Stimulated activated CD4-positive, alpha-beta T cell treated with anti-CD3 and anti-CD28 coated beads, Interleukin-1b, Interleukin-23, amount 100 ng/mL, for 48 hours (primary cell): ENCODE measurements around the gene NCBP2.
A peak's percentile ranks its signal among the peaks of the same experiment; 100 is the strongest.

ENCODE experiments used
- DNase-seq: peaks from one replicate; pipeline ENCODE4 v3.0.0-alpha.2; 2020

Gene NCBP2

GRCh38 chr3:196942226-196942914 is at the start of gene NCBP2:
Gene NCBP2, minus strand, starts transcription at chr3:196942528. Its CDS starts 25 bp downstream, at chr3:196942503.
- DNase-seq = peak; percentile 100

- DNase-seq = no peak
Measured at GRCh38 chr3:196991581-196992460, 49.5 kb upstream of the NCBP2 start.

GRCh38 chr3:196990601-196991007 is 48.3 kb upstream of the NCBP2 start:
- DNase-seq = no peak

- DNase-seq = no peak
Measured at GRCh38 chr3:196989721-196990262, 47.5 kb upstream of the NCBP2 start.

- DNase-seq = no peak
Measured at GRCh38 chr3:196988241-196989029, 46.1 kb upstream of the NCBP2 start.

- no peak for DNase-seq
Measured at GRCh38 chr3:196987022-196987421, 44.7 kb upstream of the NCBP2 start.

- no peak for DNase-seq
Measured at GRCh38 chr3:196985954-196986885, 43.9 kb upstream of the NCBP2 start.

- no peak for DNase-seq
Measured at GRCh38 chr3:196985298-196985697, 43.0 kb upstream of the NCBP2 start.

GRCh38 chr3:196983186-196983585 is 40.9 kb upstream of the NCBP2 start:
- no peak for DNase-seq

- no peak for DNase-seq
Measured at GRCh38 chr3:196981657-196982056, 39.3 kb upstream of the NCBP2 start.

- no peak for DNase-seq
Measured at GRCh38 chr3:196979545-196979944, 37.2 kb upstream of the NCBP2 start.

- DNase-seq = no peak
Measured at GRCh38 chr3:196976941-196977340, 34.6 kb upstream of the NCBP2 start.

GRCh38 chr3:196975349-196975748 is 33.0 kb upstream of the NCBP2 start:
- no peak for DNase-seq

- DNase-seq = no peak
Measured at GRCh38 chr3:196974661-196975060, 32.3 kb upstream of the NCBP2 start.

GRCh38 chr3:196971094-196971698 is 28.9 kb upstream of the NCBP2 start:
- no peak for DNase-seq

- no peak for DNase-seq
Measured at GRCh38 chr3:196970547-196971093, 28.3 kb upstream of the NCBP2 start.

GRCh38 chr3:196969660-196970546 is 27.6 kb upstream of the NCBP2 start:
- peak; percentile 60 for DNase-seq

GRCh38 chr3:196969134-196969659 is 26.9 kb upstream of the NCBP2 start:
- peak; percentile 39 for DNase-seq

- DNase-seq = no peak
Measured at GRCh38 chr3:196968233-196969133, 26.2 kb upstream of the NCBP2 start, which contains the start of gene PIGZ. Gene PIGZ, minus strand, starts transcription at chr3:196968833. Its CDS starts 16,802 bp downstream, at chr3:196952031.
